ENCODE data around the gene SOS1.
"Not testable (repeated sequence)": the region's sequence is repeated elsewhere in the genome, so short reads cannot be mapped to it uniquely, and the experiment has no call there.

The SOS1 gene

DNA sequence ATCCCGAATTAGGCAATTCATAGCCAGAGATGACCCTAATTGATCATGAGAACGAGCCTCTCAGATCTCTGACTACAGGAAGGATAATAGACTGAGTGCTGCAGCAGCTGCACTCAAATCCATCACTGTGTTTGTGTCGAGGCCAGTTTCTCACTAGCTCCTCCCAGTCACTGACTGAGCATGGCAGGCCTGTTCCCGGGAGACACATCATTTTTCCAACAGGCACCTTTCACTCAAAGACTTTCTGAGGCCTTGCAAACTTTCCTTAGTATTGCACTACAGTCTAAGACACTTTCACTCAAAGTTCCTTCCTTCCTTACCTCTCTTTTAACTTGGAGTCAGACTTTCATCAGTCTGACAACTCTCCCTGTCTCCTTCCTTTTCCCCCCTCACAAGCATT, 13.7 kb downstream of the SOS1 start:
- no peak for DNase-seq (ENCODE audit: low read depth, low spot score)

DNA sequence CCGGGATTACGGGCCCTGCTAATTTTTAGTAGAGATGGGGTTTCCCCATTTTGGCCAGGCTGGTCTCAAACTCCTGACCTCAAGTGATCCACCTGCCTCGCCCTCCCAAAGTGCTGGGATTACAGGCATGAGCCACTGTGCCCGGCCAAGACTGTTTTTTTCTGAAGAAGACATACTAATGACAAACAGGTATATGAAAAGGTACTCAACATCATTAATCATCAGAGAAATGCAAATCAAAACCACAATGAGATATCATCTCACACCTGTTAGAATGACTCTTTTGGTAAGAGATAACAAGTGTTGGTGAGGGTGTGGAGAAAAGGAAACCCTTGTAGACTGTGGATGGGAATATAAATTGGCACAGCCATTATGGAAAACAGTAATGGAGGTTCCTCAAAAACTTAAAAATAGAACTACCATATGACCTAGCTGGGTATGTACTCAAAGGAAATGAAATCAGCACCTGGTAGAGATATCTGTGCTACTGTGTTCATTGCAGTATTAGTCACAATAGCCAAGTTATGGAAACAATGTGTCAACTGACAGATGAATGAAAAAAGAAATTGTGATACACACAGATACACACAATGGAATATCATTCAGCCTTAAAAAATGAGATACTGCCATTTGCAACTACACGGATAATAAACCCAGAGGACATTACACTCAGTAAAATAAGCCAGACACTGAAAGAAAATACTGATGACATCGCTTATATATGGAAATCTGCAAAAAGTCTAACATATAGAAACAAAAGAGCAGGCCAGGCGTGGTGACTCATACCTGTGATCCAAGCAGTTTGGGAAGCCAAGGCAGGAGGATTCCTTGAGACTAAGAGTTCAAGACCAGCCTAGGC, 20.8 kb downstream of the SOS1 start:
- DNase-seq (ENCODE audit: low read depth, low spot score): no peak

DNA sequence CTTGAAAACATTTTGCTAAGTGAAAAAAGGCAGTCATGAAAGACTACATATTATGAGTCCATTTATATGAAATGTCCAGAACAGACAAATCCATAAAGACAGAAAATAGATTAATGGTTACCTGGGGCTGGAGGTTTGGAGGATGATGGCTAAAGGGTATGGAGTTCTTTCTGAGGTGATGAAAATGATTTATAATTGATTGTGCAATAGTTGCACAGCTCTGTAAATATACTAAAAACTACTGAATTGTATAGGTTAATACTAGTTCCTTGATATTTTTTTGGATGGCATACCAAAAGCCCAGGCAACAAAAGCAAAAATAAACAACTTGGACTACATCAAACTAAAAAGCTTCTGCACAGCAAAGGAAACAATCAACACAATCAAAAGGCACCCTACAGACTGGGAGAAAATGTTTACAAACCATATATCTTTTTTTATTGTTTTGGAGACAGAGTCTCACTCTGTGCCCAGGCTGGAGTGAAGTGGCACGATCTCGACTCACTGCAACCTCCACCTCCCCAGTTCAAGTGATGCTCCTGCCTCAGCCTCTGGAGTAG, 21.5 kb downstream of the SOS1 start:
- no peak for DNase-seq (ENCODE audit: low read depth, low spot score)

DNA sequence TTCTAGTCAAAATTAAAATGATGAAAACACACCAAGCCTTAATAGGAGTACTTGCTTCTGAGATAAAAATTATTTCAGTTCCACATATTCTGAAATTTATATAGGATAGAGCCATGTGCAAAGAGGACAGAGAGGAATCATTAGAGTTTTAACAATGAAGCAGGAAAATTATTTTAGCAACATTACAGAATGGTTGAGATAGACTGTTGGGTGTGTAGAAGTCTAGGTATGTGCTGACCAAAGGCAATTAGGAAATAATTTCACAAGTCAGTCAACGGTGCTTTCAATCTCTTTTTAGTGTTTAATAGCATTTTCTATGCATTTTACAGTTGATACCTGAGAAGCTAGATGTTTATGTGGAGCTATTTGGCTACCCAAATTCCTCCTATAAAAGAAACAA, 25.2 kb downstream of the SOS1 start:
- DNase-seq (ENCODE audit: low read depth, low spot score): no peak

DNA sequence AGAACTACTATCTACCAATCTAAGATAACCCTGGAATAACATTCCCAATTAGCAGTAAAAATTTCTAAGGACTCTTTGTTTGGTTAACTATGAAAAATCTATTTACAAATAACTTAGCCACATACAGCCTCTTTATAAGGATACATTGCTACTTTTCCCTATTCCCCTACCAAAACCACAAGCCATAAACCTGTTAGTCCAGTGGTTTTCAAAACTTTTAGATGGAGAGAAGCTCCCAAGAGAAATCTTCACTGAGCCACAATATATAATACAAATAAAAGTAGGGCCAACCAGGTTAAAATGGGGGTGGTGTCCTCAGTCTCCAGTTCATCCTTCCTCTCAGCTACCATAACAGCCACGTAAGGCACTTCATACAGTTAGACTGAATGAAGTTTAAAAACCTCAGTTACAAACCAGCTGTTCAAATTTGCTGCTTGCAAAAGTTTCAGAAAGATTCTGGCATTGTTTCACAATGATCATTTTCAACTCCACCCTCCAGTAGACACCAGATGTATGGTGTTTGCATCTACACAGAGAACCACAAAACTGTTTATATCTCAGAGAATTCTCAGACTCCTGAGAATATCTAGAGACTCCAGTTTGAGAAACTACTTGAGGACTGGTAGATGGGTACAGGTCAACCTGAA, 26.0 kb downstream of the SOS1 start:
- DNase-seq (ENCODE audit: low read depth, low spot score): no peak

DNA sequence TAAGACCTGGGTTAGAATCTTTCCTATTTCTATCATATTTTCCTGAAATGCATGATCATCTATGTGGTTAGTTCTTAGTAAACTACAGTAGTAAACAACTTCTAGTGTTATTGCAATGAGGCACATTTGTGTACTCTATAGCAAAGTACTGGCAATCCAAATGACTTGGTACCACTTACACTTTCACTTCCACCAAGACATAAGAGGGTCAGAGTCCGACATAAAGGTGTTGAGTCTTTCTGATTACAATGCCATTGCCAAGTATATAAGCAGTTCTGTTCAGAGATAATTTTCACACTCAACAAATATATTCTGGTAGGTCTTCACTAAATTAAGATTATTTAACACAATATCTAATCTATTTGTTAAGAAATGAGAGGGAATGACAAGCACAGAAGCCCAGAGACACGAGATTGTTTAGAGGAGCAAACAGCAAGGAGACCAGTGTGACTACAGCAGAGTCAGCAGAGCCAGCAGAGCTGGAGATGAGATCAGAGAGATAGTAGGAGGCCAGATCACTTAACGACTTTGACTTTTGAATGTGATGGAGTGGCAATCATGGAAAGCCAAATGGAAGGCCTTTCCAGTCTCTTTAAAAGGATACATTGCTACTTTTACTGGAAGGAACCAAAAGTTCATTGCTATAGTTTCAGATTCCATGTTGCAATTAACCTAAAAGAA, 27.5 kb downstream of the SOS1 start:
- DNase-seq (ENCODE audit: low read depth, low spot score): no peak

DNA sequence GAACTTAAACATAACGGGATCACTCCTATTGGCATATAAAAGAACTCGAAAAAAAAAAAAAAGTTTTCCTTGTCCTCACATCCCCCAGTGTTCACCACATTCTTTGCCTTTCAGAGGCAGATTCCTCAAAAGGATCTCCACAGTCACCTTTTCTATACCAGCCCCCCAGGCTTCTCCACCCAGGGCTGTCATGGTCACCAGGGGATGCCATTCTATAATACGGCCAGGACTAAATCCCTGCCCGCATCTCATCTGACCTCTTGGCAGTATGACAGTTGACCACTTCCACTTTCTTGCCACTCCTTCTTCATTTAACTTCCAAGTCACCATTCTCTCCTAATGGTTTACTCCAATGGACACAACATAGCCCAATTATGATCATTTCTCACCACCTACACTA, 29.3 kb downstream of the SOS1 start:
- DNase-seq (ENCODE audit: low read depth, low spot score): no peak

DNA sequence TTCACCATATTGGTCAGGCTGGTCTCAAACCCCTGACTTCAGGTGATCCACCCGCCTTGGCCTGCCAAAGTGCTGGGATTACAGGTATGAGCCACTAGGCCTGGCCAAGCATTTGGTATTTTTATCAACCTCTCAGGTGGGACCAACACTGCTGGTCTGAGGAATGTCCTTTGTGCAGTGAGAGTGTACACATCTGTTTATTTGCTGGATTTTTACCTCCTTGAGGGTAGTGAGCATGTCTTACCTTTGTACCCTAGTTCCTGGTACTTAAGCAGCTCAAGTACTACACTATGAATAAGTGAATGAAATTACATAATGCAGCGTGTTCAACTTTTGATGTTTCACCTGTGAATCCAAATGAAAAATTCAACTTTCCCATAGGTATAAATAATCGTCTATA, 29.8 kb downstream of the SOS1 start:
- no peak for DNase-seq (ENCODE audit: low read depth, low spot score)

DNA sequence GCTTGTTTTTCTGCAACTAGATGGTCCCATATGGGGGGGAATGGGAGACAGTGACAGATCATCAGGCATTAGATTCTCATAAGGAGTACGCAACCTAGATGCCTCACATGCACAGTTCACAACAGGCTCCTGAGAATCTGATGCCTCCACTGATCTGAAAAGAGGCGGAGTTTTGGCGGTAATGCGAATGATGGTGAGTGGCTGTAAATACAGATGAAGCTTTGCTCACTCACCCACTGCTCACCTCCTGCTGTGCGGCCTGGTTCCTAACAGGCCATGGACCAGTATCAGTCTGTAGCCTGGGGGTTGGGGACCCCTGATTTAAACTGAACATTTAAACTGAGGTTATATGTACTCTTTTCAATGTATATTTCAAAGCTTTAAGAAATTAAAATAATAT, 40.7 kb downstream of the SOS1 start:
- DNase-seq (ENCODE audit: low read depth, low spot score): no peak

DNA sequence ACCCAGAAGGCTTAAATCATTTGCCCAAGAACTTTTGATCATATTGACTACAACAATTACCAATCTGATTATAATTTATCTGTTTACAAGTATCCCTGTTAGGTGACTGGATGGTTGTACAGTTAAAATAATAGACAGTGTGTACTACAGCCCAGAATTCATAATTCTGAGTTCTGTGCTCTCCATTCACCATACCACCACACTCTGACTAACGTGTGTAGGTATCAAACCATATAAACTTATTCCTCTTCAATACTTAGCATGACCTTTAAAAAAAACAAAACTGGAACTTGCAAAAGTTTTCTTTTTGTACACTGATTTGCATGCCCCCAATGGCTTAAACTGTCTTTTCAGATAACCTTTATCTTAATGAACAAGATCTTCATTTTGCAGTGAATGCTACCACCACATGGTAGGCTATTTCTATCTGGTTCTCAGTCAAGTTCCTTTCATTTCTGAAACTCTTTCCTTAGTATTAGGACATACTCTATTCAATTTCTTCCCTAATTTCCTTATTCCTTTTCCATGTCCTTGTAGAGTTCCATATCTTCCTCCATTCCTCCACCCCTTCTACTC, 50.9 kb downstream of the SOS1 start:
- no peak for DNase-seq (ENCODE audit: low read depth, low spot score)

DNA sequence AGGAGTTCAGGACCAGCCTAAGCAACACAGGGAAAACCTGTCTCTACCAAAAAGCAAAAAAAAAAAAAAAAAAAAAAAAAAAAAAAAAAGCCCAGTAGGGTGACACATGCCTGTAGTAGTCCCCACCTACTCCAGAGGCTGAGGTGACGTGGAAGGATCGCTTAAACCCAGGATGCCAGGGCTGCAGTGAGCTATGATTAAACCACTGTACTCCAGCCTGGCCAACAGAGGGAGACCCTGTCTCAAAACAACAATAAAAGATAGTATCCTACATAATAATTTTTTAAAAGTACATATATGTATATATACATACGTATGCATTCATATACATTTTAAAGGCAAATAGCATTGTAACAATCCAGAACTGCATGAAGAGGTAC, 51.7 kb downstream of the SOS1 start:
- no peak for DNase-seq (ENCODE audit: low read depth, low spot score)

DNA sequence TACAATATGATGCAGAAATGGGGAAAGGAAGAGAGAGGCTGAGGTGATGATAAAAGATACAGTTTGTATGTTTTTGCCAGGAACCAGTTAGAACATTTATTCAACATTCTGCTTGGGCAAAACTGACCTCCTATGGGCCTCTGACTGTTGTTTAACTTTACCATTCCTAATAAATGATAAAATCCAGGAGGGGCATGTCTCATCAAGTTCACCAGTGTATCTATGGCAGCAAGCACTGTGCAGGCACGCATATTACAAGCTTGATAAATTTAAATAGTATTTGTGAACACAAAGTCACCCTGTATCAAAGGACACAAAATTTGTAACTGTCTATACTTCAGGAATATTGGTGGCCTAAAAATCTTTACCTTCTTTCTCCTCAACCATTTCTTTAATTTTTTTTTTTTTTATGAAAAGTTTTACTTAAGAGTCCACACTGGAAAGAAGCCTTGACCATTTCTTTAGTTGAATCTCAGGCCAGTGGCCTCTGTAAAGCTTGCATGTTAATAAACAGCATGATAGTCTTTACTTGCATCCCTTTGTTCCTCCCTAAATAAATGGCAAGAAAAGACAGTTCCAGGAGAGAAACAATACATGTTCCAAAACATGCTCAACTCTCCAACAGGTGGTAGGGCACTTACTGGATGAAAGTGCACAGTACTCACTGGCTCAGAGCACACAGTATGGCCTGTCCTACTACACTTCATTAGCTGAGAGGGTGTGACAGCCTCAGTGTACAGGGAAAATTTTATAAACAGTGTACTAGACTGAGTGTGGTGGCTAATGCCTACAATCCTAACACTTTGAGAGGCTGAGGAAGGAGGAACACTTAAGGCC, 52.3 kb downstream of the SOS1 start:
- DNase-seq (ENCODE audit: low read depth, low spot score): no peak

DNA sequence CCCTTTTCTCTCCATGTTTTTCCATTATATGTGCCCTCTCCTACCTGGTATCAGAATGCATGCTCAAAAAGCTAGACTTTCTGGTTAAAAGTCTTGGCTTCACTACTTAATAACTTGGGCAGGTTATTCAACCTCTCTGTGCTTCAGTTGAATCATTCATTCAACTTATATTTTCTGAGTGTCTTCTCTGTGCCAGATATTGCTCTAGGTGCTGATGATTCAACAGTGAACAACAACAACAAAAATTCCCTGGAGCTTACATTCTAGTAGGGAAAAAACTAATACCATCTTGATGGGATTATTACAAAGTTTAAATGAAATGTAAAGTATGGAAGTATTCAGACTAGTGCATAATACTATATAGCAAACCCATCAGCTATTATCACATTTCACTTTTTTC, 55.2 kb downstream of the SOS1 start:
- no peak for DNase-seq (ENCODE audit: low read depth, low spot score)

DNA sequence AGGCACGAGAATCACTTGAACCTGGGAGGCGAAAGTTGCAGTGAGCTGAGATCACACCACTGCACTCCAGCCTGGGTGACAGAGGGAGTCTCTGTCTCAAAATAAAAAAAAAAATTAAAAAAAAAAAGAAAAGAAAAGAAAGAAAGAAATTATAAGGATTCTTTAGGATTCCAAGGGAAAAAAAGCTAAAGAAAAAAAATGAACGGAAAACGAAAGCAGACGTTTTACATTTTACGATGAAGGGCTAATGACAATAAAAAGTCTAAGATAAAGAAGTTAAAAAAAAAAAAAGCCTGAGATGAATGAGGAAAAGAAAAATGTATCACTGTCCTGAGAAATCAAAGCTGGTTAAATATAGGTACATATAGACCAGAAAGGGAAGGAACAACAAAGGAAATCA, 58.5 kb downstream of the SOS1 start:
- no peak for DNase-seq (ENCODE audit: low read depth, low spot score)

DNA sequence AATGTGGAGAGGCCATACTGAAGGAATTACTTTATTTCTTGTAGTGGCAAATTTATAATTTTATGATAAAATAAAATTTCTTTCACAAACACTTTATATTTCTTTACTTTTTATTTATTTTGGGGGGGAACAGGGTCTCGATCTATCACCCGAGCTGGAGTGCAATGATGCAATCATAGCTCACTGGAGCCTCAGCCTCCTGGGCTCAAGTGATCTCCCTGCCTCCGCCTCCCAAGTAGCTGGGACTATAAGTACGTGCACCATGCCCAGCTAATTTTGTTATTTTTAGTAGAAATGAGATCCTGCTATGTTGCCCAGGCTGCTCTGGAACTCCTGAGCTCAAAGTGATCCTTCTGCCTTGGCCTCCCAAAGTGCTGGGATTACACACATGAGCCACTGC, 59.6 kb downstream of the SOS1 start:
- DNase-seq (ENCODE audit: low read depth, low spot score): no peak

DNA sequence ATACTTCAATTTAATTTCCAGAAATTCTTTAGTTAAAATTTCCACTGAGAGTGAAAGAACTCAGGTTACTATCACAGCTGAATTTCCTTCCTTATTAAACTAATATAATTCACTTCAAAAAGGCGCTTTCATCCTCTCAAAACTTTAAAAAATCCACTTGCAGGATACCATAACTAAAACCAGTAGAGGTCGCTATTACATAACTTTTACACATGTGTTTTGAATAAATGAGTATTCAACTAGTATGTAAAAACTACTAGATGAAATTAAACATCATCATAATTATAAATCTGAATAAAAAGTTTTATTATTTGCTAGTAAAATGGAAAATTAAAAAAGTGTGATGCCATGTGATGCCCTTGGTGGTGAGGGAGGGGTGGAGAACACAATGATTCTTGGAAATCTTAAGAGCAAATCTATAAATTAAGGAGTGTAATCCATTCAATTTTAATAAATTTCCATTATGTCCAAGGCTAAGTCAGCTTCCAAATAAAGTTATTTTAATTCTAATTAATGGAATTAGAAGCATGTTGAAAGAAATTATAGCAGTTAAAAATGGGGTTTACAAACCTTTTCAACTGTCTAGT, 61.4 kb downstream of the SOS1 start:
- peak; percentile 23 for DNase-seq (ENCODE audit: low read depth, low spot score)

DNA sequence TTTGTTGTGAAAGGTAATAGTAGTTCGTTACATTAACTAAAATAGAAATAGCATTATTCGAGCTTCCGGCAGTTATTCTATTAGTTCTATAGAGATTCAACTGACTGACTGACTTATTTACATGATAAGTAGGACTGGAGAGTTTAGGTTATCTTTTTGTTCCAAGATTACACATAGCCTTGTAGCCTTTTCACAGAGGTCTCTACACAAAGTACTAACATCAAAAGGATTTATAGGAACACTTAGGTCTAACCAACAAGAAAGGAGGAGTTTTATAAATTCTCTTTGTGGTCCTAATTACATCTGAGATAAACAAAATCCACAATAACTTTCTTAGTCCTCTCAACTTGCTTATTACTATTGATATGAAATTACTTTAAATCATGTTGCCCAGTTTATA, 62.8 kb downstream of the SOS1 start:
- no peak for DNase-seq (ENCODE audit: low read depth, low spot score)

DNA sequence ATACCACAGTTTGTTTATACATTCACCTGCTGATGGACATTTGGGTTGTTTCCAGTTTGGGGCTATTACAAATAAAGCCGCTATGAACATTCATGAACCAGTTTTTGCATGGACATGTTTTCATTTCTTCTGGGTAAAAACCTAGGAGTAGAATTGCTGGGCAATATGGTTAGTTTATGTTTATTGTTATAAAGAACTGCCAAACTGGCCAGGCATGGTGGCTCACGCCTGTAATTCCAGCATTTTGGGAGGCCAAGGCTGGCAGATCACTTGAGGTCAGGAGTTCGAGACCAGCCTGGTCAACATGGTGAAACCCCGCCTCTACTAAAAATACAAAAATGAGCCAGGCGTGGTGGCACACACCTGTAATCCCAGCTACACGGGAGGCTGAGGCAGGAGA, 68.2 kb downstream of the SOS1 start:
- not testable (repeated sequence) for DNase-seq (ENCODE audit: low read depth, low spot score)

DNA sequence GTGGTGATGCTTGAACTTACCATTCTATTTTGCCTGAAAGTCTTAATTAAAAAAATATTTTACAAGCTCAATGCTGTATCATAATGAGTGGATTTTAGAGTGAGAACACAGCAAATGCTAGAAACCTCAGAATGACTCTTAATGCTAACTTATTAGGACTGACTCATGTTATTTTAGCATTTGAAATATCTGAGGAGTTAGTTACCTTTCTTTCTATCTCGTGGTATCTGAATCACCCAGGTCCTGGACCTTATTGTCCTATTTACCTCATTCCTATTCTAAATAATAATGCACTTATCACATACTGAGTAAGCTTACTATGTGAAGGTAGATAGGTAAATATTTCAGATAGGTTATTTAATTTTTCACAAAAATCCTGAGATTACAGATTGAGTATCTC, 70.7 kb downstream of the SOS1 start:
- no peak for DNase-seq (ENCODE audit: low read depth, low spot score)

DNA sequence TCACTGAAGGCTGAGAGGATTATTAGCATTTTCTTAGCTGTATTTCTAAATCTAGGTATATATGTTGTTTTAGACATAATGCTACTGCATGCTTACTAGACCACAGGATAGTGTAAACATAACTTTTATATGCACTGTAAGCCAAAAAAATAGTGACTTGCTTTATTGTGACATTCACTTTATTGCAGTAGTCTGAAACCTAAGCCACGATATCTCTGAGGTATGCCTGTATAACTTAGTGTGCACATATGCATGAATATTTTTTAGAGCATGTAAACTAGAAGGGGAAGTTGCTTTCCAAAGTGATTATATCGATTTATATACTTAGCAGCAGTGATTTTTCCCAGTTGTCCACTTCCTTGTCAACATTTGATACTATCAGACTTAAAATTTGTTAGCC, 81.8 kb downstream of the SOS1 start:
- DNase-seq (ENCODE audit: low read depth, low spot score): no peak

DNA sequence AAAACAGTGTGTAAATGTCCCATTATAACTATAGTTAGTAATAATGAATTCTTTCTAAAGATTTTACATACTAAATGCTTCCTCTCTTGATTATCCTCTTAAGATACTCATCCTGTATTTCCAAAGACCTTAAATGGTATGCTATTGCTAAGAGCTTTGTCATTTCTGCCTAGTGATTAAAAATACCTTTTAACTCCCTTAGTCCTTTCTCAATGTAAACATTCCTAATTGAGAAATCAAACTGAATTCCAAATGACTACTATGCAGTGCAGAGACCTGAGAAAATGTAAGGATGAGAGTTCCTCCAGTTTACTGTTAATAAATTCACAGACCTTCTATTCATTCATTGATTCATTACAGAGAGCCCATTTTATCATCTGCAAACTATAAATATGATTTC, 86.9 kb downstream of the SOS1 start:
- no peak for DNase-seq (ENCODE audit: low read depth, low spot score)

Data from smooth muscle cell of the brain vasculature (primary cell).